ENCODE results near the gene TTC7B. TPM values are rescaled to one million over a fixed set of nuclear protein-coding genes. Genes with fewer than 3 reads are reported as not detected.
A peak's percentile ranks its signal among the peaks of the same experiment; 100 is the strongest.

The TTC7B gene
- total RNA-seq, 4 donors from 2014 or later, result 14.3 to 48.9 (median 32.5) TPM

DNA sequence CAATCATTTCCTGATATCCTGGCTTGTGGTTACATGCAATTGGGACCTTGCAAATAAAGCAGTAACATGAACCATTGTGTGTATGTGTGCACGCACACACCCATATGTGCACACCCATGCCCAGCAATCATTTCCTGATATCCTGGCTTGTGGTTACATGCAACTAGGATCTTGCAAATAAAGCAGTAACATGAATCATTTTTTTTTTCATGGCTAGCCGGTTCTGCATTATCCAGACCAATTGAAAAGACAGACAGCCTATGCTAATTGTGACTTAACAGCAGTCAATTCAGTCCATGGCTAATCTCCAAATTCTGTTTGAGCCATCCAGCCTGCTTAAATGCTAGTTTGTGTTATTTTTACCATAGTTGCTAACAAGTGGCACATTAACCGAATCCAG lies 134.3 kb downstream of the TTC7B start:
- H3K27me3 ChIP-seq, result no peaks in the 10 kb centered on the region
- peaks cover 20% of the 10 kb centered on the region for H3K4me1 ChIP-seq
- TF ChIP-seq POLR2AphosphoS5 (IDR thresholded peaks at IDR 0.05) (no peak), POLR2A (IDR thresholded peaks at IDR 0.05) (no peak), CTCF (IDR thresholded peaks at IDR 0.05) (no peak), EP300 (IDR thresholded peaks at IDR 0.05) (no peak)
- WGBS, result 44% methylated on average over 3 of the region's 3 CpGs
- peak overlapping the region; percentile 4 for H3K27ac ChIP-seq
- DNase-seq (ENCODE audit: low spot score in 2 of 2), result no peak
- no peaks in the 10 kb centered on the region for H3K9me3 ChIP-seq
- no peak overlapping the region for H3K4me3 ChIP-seq
- peaks cover 3% of the 10 kb centered on the region for H3K36me3 ChIP-seq

GRCh38 chr14:90678846-90679362 lies 137.3 kb downstream of the TTC7B start:
- TF ChIP-seq POLR2A (IDR thresholded peaks at IDR 0.05) (no peak), CTCF (IDR thresholded peaks at IDR 0.05) (no peak), POLR2AphosphoS5 (IDR thresholded peaks at IDR 0.05) (no peak), EP300 (IDR thresholded peaks at IDR 0.05) (no peak)
- Histone ChIP-seq H3K9me3 (no peaks in the 10 kb centered on the region), H3K4me3 (no peak overlapping the region), H3K27ac (no peak overlapping the region), H3K36me3 (no peaks in the 10 kb centered on the region), H3K4me1 (peaks cover 28% of the 10 kb centered on the region), H3K27me3 (no peaks in the 10 kb centered on the region)
- no peak for DNase-seq (ENCODE audit: low spot score in 2 of 2)
- 93% methylated on average over 6 of the region's 6 CpGs for WGBS

- no peak overlapping the region for H3K27ac ChIP-seq
- DNase-seq (ENCODE audit: low spot score in 2 of 2), result no peak
- no peak for TF ChIP-seq CTCF (IDR thresholded peaks at IDR 0.05)
- TF ChIP-seq EP300 (IDR thresholded peaks at IDR 0.05), result no peak
- TF ChIP-seq POLR2AphosphoS5 (IDR thresholded peaks at IDR 0.05), result no peak
- TF ChIP-seq POLR2A (IDR thresholded peaks at IDR 0.05), result no peak
- H3K36me3 ChIP-seq, result no peaks in the 10 kb centered on the region
- no peaks in the 10 kb centered on the region for H3K9me3 ChIP-seq
- H3K27me3 ChIP-seq, result no peaks in the 10 kb centered on the region
- H3K4me1 ChIP-seq, result peaks cover 28% of the 10 kb centered on the region
- H3K4me3 ChIP-seq, result no peak overlapping the region
- WGBS, result 93% methylated on average over 1 of the region's 1 CpG
Measured at GRCh38 chr14:90678420-90678819, 137.8 kb downstream of the TTC7B start.

DNA sequence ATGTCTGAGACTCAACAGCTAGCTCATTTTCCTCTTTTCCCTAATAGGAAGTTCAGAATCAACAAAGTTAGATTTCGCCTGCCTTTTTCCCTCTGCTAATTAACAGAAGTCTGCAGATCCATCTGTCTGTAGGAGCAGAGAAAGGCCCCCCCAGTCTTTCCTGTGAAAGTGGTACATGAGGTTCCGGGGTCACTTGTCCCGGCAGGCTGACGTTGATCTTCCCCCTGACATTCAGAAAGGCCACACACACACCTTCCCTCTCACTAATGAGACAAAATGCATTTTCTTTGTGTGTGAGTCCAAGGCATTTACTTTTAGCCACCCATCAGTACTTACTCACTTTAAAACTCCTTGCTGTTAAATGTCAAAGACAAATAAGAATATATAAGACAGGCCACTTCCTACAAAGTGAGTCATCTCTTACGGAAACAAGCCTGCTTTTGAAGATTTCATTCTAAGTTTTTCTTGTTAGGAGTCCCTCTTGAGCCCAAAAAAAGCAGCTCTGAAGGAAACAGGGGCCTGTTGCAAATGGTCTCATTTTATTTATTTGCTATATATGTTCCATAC lies 138.7 kb downstream of the TTC7B start:
- WGBS, result 58% methylated on average over 5 of the region's 5 CpGs
- H3K9me3 ChIP-seq, result no peaks in the 10 kb centered on the region
- TF ChIP-seq POLR2AphosphoS5 (IDR thresholded peaks at IDR 0.05), result no peak
- TF ChIP-seq EP300 (IDR thresholded peaks at IDR 0.05), result no peak
- TF ChIP-seq POLR2A (IDR thresholded peaks at IDR 0.05), result no peak
- no peak for TF ChIP-seq CTCF (IDR thresholded peaks at IDR 0.05)
- DNase-seq (ENCODE audit: low spot score in 2 of 2), result no peak
- H3K27ac ChIP-seq, result no peak overlapping the region
- H3K4me3 ChIP-seq, result no peak overlapping the region
- no peaks in the 10 kb centered on the region for H3K27me3 ChIP-seq
- H3K4me1 ChIP-seq, result peaks cover 26% of the 10 kb centered on the region
- peaks cover 6% of the 10 kb centered on the region for H3K36me3 ChIP-seq

DNA sequence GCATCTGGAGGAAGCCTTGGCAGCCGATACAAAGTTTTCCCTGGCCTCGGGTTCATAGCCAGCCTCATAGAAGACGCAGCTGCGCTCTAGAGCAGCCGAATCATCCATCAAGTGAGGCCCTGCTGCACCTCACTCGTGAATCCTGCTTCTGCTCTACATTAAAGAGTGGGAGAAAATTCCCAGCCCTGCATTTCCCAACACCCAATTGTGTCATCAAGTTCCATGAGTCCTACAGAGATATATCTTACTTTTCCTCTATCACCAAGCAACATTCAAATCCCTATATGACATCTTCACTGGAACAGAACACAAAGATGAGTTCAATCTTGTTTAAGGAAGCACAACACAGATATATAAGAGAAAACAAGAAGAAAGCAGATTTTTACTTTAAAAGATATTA lies 139.3 kb downstream of the TTC7B start:
- H3K36me3 ChIP-seq, result peaks cover 10% of the 10 kb centered on the region
- peaks cover 22% of the 10 kb centered on the region for H3K4me1 ChIP-seq
- no peak for DNase-seq (ENCODE audit: low spot score in 2 of 2)
- no peak overlapping the region for H3K4me3 ChIP-seq
- H3K27ac ChIP-seq, result no peak overlapping the region
- 81% methylated on average over 6 of the region's 6 CpGs for WGBS
- H3K27me3 ChIP-seq, result no peaks in the 10 kb centered on the region
- no peak for TF ChIP-seq EP300 (IDR thresholded peaks at IDR 0.05)
- TF ChIP-seq POLR2AphosphoS5 (IDR thresholded peaks at IDR 0.05), result no peak
- no peak for TF ChIP-seq CTCF (IDR thresholded peaks at IDR 0.05)
- no peak for TF ChIP-seq POLR2A (IDR thresholded peaks at IDR 0.05)
- H3K9me3 ChIP-seq, result no peaks in the 10 kb centered on the region
